PFSK-1 (cell line): ENCODE data around the gene TOMM34.

Experiments used
- FOXP2 ChIP-seq: optimal IDR thresholded peaks from 2 replicates; pipeline ENCODE3; 2011; ENCODE audit warnings: borderline replicate concordance, control low read depth, inconsistent platforms; ENCODE audit not compliant: insufficient read depth; ENCODE audit errors: extremely low read length, extremely low read depth
- POLR2AphosphoS5 ChIP-seq: IDR thresholded peaks from 2 replicates; pipeline ENCODE4 v1.6.1; 2012; ENCODE audit warnings: low read depth, mild to moderate bottlenecking, control low read depth, low read length, moderate library complexity
- TF ChIP-seq, protein P1 (sequence below), 2 experiments: IDR thresholded peaks; 2 replicates each; pipeline versions ENCODE4 v1.6.1 to v1.8.0; 2011 to 2012; ENCODE audit warnings: low read depth in 2 of 2, low read length in 2 of 2, control low read depth in 1 of 2, inconsistent platforms in 1 of 2, mild to moderate bottlenecking in 1 of 2, moderate library complexity in 1 of 2; ENCODE audit not compliant: insufficient read depth in 1 of 2

DNA sequence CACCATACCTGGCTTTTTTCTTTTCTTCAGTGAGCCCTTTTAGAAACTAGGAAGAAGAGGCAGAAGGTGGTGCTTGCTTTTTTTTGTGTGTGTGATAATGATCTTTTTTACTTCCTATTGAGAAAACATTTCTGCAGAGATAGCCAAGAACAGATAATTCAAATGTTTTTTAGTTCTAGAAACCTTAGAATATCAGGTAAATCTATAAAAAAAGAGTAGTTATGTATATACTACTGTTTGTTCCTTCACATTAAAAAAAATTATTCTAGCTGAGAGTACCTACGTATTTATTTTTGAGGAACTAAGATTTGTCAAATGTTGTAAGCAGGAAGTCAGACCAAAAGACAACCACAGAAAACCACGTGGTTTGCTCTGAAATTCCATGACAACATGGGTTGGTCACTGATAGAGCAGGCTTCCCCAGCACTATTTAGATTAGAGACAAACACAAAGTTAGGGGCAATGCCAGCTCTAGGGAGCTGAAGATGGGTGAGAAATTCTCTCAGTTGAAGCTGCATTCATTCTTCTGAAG lies 19.0 kb upstream of the TOMM34 start:
- no peak for TF ChIP-seq POLR2AphosphoS5
- TF ChIP-seq, protein P1, sequence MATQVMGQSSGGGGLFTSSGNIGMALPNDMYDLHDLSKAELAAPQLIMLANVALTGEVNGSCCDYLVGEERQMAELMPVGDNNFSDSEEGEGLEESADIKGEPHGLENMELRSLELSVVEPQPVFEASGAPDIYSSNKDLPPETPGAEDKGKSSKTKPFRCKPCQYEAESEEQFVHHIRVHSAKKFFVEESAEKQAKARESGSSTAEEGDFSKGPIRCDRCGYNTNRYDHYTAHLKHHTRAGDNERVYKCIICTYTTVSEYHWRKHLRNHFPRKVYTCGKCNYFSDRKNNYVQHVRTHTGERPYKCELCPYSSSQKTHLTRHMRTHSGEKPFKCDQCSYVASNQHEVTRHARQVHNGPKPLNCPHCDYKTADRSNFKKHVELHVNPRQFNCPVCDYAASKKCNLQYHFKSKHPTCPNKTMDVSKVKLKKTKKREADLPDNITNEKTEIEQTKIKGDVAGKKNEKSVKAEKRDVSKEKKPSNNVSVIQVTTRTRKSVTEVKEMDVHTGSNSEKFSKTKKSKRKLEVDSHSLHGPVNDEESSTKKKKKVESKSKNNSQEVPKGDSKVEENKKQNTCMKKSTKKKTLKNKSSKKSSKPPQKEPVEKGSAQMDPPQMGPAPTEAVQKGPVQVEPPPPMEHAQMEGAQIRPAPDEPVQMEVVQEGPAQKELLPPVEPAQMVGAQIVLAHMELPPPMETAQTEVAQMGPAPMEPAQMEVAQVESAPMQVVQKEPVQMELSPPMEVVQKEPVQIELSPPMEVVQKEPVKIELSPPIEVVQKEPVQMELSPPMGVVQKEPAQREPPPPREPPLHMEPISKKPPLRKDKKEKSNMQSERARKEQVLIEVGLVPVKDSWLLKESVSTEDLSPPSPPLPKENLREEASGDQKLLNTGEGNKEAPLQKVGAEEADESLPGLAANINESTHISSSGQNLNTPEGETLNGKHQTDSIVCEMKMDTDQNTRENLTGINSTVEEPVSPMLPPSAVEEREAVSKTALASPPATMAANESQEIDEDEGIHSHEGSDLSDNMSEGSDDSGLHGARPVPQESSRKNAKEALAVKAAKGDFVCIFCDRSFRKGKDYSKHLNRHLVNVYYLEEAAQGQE (IDR thresholded peaks at IDR 0.05; ENCODE audit: insufficient read depth in 1 of 2, low read depth in 2 of 2, low read length in 2 of 2) = no peak
- TF ChIP-seq FOXP2 = no peak
